HG03095 (cell line): ENCODE measurements around the gene PLAGL2.
A peak's percentile ranks its signal among the peaks of the same experiment; 100 is the strongest.

ENCODE experiments used
- ATAC-seq: cut with Tn5 transposase; IDR thresholded peaks from one replicate; pipeline ENCODE4 v1.9.1; 2021; ENCODE audit warnings: moderate library complexity; ENCODE audit not compliant: unreplicated experiment

Gene PLAGL2

GRCh38 chr20:32231847-32232246 is 24.3 kb upstream of the PLAGL2 start:
- ATAC-seq = no peak

- no peak for ATAC-seq
Observed at GRCh38 chr20:32231245-32231644, 23.7 kb upstream of the PLAGL2 start.

GRCh38 chr20:32230707-32231106 is 23.2 kb upstream of the PLAGL2 start:
- ATAC-seq = no peak

- no peak for ATAC-seq
Observed at GRCh38 chr20:32229251-32229747, 21.8 kb upstream of the PLAGL2 start.

- ATAC-seq = no peak
Observed at GRCh38 chr20:32227744-32228688, 20.5 kb upstream of the PLAGL2 start.

- ATAC-seq = no peak
Observed at GRCh38 chr20:32227306-32227705, 19.8 kb upstream of the PLAGL2 start.

- ATAC-seq = no peak
Observed at GRCh38 chr20:32226391-32226790, 18.8 kb upstream of the PLAGL2 start.

GRCh38 chr20:32224463-32224862 is 16.9 kb upstream of the PLAGL2 start:
- no peak for ATAC-seq

GRCh38 chr20:32218156-32218900 is 10.8 kb upstream of the PLAGL2 start:
- ATAC-seq = no peak

- ATAC-seq = no peak
Observed at GRCh38 chr20:32216179-32217142, 8.9 kb upstream of the PLAGL2 start.

- no peak for ATAC-seq
Observed at GRCh38 chr20:32215729-32216128, 8.2 kb upstream of the PLAGL2 start.

GRCh38 chr20:32215147-32215546 is 7.6 kb upstream of the PLAGL2 start:
- ATAC-seq = no peak

GRCh38 chr20:32213870-32214269 is 6.3 kb upstream of the PLAGL2 start:
- ATAC-seq = no peak

- no peak for ATAC-seq
Observed at GRCh38 chr20:32209850-32210605, 2.5 kb upstream of the PLAGL2 start.

GRCh38 chr20:32208499-32209154 is 1.1 kb upstream of the PLAGL2 start:
- no peak for ATAC-seq

- ATAC-seq = peak; percentile 5
Observed at GRCh38 chr20:32206760-32207625, 550 bp downstream of the PLAGL2 start.

GRCh38 chr20:32205843-32206759 is 1.4 kb downstream of the PLAGL2 start:
- no peak for ATAC-seq
